NAMALWA (cell line): ENCODE data around the gene LRCH3.

Experiments
- DNase-seq: peaks from one replicate; pipeline ENCODE4 v3.0.0-alpha.2; 2015; ENCODE audit warnings: low spot score

The LRCH3 gene

DNA sequence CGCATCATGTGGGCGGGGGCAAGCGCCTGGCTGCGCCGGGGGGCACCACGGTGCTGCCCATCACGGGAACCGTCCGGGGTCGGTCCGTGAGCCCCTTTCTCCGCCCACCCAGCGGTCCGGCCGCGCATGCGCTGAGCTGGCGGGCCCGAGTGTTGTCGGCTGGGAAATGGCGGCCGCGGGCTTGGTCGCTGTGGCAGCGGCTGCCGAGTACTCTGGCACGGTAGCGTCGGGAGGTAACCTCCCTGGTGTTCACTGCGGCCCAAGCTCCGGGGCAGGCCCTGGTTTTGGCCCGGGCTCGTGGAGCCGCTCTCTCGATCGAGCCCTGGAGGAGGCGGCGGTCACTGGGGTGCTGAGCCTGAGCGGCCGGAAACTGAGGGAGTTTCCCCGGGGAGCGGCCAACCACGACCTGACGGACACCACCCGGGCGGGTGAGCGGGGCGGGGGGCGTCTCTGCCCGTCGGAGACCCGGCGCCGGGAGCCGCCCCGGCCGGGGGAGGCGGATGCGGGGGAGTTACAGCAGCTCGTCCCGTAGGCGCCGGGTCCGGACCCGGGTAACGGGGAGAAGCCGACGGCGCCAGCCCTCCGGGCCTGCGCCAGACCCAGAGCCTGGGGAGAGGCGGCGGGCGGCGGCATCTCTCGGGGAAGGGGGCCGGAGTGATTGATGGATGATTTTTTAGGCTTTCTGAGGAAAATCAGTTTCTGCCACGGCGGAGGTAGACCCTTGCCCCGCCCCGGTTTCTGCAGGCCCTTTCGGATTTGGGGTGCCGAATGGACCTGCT lies at the start of gene LRCH3:
Gene LRCH3 (plus strand): TSS at position 142 of the 779 bp plus-strand sequence. CDS start 25 bp downstream, at position 167.
- peak; percentile 90 for DNase-seq

DNA sequence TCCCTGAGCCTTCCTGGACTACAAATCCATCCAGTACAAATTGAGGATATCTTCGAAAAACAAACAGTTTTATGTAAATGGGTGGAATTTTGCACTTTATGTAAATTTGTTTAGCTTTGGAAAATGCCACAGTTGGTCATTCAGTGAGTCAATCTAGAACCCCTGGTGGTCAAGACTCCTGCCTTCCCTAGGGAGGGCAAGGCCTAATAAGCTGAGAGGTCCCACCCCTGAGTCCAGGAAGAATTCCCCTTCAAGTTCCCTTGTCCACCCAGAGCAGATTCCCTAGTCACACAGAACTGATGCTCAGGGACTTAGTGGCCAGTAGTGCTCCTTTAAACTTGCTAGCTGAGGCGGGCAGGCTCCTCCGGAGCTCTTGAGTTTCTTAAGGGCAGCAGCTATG lies 48.3 kb upstream of the LRCH3 start:
- DNase-seq, result no peak

DNA sequence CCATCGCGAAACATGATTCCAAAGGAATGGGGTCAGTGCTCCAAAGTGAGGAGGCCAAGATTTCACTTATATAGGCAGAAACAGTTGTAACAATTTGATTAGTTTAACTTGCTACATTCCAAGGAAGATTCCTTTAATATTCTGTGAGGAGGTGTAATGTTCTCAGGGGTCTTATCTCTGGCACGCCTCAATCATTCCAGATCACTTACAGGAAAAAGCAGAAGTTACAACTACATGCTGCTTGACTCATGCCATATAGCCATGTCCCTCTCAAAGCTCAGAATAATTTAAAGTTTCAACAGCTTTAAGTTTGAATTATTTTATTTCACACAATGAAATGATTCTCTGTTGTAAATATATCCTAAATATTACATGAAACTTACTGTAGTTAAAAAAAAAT lies 44.8 kb upstream of the LRCH3 start:
- no peak for DNase-seq

DNA sequence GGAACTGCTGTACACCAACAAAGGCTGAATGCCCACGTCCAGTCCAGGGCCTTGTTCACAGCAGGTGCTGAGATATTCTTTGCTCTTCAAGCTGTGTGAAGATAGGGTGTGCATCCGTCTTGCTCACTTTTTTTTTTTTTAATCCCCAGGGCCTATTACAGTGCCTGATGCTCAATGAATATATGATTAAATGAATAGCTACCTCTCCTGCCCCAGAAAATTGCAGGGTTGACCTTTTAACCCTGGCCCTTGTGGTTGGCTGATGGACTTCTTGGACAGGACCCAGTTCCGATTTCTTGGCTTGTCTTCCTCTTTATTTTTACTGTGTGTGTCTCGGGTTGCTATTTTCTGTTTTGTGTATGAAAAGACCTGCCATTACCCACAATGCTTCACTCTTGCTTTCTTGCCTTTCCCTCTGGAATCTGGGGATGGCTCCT lies 44.2 kb upstream of the LRCH3 start:
- DNase-seq, result no peak

DNA sequence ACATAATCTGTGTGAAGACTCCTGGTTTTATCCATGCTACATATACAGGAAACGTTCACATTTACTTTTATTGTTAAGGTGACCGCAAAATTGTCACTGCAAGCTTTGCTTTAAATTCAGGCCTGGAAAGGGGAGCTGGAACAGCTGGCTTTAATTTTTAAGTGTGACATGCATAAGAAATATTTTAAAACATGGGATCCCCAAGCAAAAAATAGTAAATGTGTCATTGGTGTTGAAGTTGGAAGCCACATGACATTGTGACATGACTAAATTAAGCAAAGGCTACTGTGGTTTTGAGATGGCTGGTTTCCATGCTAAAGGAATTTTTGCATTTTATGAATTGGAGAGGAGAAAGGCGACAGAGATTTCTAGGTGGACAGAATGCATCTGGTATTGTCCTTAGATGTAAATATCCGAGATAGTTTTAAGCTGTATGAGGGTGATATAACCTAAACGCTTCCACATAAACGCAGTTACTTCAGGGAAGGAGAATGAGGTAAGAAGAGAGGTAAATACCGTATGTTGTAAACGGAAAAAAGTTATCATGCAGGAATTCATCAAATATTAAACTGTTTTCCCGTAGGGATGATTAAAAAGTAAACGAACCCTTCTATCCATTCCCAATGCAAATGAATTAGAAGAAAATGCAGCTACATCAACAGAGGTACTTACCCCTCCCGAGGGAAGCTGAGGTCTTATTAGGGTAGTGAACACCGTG lies 42.3 kb upstream of the LRCH3 start:
- DNase-seq, result peak; percentile 21

DNA sequence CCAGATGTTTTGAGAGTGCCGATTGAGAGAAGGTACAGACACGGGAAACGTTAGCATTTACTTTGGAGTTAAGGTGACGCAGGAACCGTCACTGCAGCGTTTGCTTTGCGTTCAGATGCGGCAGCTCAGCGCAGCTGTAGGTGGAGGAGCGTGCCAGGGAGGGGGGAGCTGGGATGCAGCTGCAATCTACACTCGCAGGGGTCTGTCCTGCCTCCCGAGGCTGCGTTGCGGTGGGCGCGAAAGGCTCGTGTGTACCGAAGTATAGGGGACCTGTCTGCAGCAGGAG lies 41.8 kb upstream of the LRCH3 start:
- peak; percentile 88 for DNase-seq

DNA sequence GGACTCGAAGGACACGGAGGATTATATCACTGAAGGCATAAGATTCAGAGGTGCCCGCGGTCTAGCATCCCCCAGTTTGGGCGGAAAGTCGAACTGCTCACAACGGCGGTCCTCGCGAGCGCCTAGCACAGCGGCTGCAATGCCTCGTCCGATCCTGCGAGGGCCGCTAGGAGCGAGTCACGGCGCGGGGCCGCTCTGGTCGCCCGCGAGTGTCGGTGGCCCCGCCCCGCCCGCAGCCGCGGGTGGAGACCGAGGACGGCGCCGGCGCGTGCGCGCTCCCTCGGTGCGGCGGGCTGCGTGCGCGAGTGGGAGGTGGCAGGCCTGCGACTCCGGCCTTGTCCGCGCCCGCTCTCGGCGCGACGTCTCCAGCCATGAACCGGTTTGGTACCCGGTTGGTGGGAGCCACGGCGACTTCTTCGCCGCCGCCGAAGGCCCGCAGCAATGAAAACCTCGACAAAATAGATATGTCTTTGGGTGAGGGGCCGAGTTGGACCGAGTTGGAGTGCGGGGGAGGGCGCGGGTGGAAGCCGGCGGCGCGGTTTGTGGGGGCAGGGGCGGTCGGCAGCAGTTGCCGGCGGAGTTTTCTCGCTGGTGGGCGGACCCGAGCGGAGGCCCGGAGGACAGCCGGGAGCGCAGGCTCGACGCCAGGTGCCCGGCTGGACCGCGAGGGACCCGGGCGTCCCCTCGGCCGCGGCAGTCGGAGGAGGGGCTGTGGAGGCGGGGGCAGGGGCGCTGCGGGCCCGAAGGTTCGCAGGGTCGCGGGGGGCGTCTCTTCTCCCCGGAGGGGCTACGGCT lies 41.3 kb upstream of the LRCH3 start, which contains the start of gene FYTTD1:
Gene FYTTD1 (plus strand): TSS at position 283 of the 795 bp plus-strand sequence. CDS start 89 bp downstream, at position 372.
- peak; percentile 92 for DNase-seq

DNA sequence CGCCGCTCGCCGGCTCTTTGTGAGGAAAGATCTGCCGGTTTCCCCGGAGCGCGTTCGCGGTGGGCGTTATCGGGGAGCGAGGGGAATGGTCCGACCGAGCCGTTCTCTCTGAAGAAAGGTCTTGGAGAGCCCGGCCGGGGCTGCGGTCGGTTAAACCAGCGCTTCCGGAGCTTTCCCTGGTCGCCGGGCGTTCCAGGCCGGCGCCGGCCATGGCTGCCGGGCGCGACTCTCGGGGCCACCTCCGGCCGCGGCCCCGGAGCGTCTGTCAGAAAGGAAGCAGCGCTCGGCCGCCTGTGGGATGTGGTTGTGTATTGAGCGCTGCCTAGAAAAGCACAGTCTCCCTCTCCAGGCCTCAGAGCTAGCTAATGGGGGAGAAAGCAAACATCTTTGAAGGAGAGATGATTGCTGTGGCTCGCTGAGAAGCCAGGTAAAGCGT lies 40.6 kb upstream of the LRCH3 start:
- DNase-seq, result peak; percentile 80

DNA sequence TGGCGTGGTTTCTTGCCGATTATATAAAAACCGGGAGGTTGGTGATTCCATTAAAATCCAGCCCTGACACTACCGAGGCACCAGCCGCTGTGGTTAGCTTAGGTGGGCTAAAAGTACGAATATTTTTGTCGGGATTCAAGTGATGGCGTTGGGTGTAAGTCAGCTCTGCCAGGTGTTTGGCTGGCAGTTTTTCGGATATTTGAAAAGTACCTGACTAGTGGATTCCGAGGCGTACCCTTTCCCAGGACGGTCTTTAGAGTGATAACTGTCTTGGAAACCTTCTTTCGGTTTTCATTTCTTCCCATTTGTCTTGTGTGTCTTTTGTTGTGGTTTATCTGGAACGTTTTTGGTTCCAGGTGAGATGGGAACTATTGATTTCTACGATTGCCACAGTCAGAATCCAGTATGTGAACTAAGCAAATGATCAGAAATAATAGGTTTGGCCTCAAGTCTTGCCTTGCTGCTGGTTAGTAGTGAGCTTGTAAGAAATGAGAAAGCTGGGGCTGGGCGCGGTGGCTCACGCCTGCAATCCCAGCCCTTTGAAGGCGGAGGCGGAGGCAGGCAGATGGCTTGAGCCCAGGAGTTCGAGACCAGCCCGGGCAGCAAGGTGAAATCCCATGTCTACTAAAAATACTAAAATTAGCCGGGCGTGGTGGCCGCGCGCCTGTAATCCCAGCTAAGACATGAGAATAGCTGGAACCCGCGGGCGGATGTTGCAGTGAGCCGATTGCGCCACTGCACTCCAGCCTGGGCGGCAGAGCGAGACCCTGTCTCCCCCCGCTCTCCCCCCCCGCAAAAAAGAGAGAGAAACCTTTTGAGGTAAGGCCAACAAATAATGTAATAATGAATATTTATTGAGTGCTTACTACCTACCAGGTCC lies 40.0 kb upstream of the LRCH3 start:
- peak; percentile 52 for DNase-seq

DNA sequence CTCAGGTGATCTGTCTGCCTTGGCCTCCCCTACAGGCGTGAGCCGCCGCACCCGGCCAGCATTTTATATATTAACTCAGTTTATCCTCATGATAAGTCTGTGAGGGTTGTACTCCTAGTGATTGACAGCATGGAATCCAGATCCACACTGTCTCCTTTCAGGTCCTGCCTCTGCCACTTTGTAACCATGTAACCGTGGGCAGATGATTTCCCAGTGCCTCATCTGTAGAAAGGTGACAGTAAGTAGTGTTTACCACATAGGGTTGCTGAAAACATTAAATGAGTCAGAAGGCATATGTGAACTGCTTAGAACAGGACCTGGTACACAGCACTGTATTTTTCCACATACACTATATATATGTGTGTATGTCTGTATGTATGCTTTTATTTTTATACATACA lies 38.9 kb upstream of the LRCH3 start:
- DNase-seq, result peak; percentile 23

DNA sequence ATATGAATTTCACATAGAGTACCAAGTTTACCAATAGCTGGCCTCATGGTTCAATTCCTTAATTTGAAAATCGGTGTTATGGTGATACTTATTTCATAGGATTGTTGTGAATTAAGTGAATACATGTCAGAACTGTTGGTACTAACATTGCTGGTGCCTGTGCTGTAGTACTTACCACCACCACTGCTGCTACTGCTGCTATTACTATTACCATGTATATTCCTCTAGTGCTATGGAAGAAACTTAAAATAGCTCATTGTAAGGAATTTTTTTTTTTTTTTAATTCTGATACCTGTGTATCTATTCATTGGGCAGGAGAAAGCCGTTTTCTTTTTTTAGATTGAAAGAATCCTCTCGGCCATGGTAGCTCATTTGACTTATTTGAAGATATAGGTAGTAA lies 37.8 kb upstream of the LRCH3 start:
- DNase-seq, result peak; percentile 34

DNA sequence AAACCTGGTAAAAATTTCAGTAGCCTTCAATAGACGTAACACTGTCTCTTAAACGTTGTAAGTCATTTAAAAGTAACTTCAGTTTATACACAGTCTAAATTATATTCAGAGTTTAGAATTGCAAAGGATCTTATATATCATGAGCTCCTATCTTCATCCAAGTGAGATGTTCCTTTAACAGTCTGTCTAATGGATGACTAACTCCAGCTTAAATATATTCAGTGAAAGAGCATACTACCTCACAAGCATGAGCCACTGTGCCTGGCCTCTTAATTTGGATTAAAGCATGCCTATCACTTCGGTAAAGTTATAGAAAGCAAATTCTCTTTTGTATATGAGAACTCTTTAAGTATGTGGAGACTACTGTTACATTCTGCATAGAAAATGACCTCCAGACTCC lies 34.4 kb upstream of the LRCH3 start:
- no peak for DNase-seq

DNA sequence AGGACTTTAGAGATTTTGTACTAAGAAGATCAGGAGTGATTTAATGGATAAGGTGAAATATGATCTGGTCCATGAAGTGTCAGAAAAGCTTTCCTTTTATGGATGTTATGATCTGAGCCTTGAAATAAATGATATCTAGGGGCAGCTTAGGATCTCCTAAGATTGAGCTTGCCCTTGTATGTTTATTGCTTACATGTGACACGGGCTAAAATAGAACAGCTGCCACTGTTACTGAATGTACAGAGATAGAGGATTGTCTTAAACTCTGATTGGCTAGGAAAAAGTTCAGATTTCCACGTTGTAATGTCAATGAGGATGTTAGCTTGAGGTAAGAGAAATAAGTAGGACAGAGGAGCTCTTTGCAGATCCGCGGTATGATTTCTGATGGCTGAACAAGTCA lies 32.5 kb upstream of the LRCH3 start:
- no peak for DNase-seq

DNA sequence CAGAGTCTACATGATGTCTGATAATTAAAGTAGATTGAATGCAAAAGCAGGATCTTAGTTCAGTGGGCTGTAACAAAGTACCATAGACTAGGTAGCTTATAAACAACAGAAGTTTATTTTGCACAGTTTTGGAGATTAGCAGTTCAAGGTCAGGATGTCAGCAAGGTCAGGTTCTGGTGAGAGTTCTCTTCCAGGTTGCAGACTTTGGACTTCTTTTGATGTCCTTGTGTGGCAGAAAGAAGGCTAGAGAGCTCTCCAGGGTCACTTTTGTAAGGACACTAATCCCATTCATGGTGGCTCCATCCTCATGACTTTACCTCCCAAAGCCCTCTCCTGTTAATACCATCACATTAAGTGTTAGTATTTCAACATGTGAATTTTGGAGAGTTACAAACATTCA lies 29.3 kb upstream of the LRCH3 start:
- DNase-seq, result no peak

DNA sequence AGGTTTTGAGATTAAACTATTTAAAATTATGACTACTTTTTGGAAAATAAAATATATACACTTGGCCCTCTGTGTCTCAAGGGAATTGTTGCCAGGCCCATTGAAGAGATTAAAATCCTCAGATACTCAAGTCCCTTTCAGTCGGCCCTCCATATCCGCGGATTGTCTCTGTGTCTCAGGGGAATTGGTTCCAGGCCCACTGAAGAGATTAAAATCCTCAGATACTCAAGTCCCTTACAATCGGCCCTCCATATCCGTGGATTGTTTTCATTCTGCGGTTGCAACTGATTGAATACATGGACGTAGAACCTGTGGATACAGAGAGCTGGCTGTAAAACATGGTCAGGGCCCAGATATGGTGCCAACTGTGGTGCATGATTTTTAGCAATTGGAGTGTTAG lies 15.7 kb upstream of the LRCH3 start:
- no peak for DNase-seq

DNA sequence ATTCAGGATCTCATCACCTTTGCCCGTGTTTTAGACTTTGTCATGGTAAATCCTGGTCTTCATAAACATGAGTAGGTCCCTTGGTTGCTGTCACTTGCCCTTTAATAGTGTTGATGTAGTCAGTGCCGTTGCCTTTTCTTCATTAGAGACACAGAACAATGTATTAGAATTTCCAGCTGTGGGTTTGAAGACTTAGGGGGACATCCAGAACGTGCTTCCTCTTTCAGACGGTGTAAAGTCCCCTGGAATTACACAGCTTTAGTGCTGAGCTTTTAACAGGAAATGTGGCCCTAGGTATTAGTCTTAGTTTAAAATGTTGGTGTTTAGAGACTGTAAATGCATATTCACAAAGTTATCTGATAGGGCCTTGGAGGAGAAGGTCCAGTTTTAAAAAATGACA lies 8.8 kb upstream of the LRCH3 start:
- DNase-seq, result peak; percentile 36

DNA sequence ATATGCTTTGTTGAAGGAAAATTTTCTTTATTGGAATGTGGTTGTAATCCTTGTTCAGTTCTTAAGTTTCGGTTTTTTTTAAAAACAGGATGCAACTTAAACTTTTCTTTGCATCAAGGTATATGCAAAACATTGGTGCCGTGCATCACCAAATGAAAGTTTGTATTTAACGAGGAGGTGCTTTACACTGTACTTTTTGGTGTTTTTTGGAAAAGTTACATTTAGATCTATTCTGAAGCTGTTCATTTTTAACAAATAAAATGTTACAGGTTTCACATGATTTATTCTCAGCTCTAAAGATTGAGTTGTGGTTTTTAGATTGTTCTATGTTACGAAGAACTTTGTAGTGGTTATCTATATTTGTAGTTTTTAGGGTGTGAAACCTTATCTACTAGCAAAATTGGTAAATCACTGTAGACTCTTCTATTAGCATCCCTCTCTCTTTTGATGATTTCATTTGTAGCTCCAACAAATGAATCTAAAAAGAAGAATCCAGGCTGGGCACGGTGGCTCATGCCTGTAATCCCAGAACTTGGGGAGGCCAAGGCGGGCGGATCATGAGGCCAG lies 7.0 kb upstream of the LRCH3 start:
- DNase-seq, result no peak

DNA sequence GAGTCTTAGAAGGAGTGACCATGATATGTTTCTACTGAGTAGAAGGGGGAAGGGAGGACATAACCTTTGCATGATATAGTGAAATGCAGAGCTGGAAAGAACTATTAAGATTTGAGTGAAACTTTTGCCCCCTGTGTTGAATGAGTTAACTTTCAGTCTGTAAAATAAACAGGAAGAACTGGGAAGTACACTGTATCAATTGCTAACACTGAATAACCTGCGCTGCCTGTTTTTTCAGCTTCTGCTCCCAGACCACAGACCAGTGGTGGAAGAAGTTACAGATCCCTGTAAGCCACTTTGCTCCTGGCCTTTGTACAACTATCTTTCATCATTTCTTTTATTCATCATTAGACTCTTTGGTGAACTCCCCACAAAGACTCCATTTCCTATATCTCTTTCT lies 3.6 kb upstream of the LRCH3 start:
- no peak for DNase-seq

DNA sequence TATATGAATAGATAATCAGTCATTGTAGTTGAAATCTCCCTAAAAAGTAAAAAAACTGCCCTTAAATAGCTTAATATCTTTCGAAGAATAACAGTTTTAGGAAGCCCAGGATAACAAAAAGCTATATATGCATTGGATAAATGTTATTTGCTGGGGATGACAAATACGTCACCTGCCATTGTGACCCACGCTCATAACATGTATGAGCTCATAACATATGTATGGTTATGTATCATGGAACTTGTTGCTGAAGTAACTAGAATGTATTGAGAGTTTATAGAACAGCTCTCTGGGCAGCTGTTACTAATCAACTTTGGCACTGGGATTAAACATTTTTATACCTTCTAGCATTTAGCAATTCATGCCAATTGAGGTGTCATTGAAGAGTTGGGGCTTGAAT lies 1.7 kb upstream of the LRCH3 start:
- DNase-seq, result no peak

DNA sequence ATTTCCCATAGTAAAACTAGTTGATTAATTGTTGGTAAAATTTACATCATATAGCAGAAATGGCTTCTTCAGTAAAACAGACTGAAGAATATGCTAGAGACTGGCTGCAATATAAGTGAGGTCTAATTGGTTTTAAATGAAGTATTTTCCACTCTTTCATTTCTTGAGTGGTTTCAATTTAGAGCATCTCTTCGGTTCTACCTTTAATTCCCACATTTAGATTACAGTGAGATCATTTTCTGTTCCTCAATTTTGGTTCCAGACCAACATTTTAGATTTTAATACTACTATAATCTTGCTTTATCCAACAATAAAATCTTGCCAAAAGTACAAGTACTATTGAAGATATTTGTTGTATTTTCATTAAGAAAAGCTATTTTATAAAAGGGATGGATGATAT lies 1.0 kb upstream of the LRCH3 start:
- peak; percentile 34 for DNase-seq

DNA sequence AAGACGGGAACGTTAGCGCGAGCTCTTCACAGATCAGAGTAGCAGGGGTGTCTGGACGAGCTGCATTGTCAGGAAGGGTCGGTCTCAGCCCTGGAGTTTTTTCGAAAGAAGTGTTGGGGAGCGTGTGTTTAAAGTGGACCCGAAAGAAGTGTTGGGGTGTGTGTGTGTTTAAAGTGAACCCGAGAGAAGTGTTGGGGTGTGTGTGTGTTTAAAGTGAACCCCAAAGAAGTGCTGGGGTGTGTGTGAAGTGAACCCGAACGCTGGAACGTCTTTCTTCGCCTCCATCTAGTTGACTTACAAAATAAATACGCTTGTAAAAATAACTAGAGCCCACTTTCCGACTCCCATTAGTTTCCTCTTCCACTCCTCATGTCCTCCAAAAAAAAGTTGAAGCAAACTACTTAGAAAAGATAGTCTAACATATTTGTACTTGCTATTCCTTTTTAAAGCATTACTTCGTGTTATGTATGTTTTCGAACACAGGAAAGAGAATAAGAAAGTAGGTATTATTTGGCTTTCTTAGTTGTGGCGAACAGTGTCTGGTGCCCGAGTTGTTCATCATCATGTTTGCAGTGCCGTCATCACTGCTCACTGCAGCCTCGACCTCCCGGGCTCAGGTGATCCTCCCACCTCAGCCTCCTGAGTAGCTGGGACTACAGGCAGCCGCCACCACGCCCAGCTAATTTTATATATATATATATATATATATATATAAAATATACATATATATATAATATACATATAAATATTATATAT lies 1.0 kb downstream of the LRCH3 start:
- peak; percentile 66 for DNase-seq
